B cell (primary cell): ENCODE measurements around the gene UBE2R2. TPM values are rescaled to one million over a fixed set of nuclear protein-coding genes. Genes with fewer than 3 reads are reported as not detected.

Source experiments
- ATAC-seq: fragments of 200-7000 bp; cut with Tn5 transposase; one replicate; pipeline ENCODE4 v1.10.0; 2021; ENCODE audit warnings: low read depth, mild to moderate bottlenecking, moderate number of reproducible peaks, moderate library complexity
- CTCF ChIA-PET: fragments of 350-600 bp; sonication (Branson Sonifier 250); formaldehyde crosslinking; loops from one replicate; lab custom pipeline; 2021; ENCODE audit warnings: antibody characterized with exemption, inconsistent platforms; lab: Charles Lee
- POLR2A ChIA-PET: fragments of 350-600 bp; sonication (Branson Sonifier 250); formaldehyde crosslinking; loops from one replicate; lab custom pipeline; 2021; ENCODE audit warnings: antibody characterized with exemption; lab: Charles Lee
- DNase-seq: peaks from one replicate; pipeline ENCODE4 v3.0.0; 2013
- H2AFZ ChIP-seq: 2 replicates; pipeline ENCODE4 v1.6.1; 2012; ENCODE audit warnings: mild to moderate bottlenecking, low read depth, low read length; ENCODE audit not compliant: insufficient read depth, poor library complexity, severe bottlenecking
- H3K27ac ChIP-seq, 2 donors: 1 replicate in 1 of 2; 2 replicates in 1 of 2; pipeline ENCODE4 v1.5.1; 2012 to 2013; ENCODE audit warnings: low read length in 2 of 2, mild to moderate bottlenecking in 2 of 2, moderate library complexity in 1 of 2
- H3K27me3 ChIP-seq, 4 experiments: fragments of 200-600 bp in 1 of 4; sonication (generic) in 1 of 4; replicated peaks in 1 of 4; 1 replicate in 2 of 4; 2 replicates in 2 of 4; pipeline versions ENCODE4 v1.6.1 to v1.7.0; 2013 to 2016; ENCODE audit warnings: low read length in 3 of 4, mild to moderate bottlenecking in 2 of 4, mixed read lengths in 1 of 4, moderate library complexity in 1 of 4; ENCODE audit not compliant: insufficient read depth in 4 of 4, control insufficient read depth in 3 of 4; ENCODE audit errors: control extremely low read depth in 1 of 4
- H3K36me3 ChIP-seq, 2 experiments: replicated peaks in 1 of 2; 1 replicate in 1 of 2; 2 replicates in 1 of 2; pipeline versions ENCODE4 v1.6.1 to v1.7.1; 2013; ENCODE audit warnings: low read length in 1 of 2; ENCODE audit not compliant: insufficient read depth in 2 of 2, control insufficient read depth in 1 of 2; ENCODE audit errors: control extremely low read depth in 1 of 2, extremely low read depth in 1 of 2
- H3K4me1 ChIP-seq, 2 donors: fragments of 200-600 bp in 1 of 2; sonication (generic) in 1 of 2; 1 replicate in 1 of 2; 2 replicates in 1 of 2; pipeline versions ENCODE4 v1.5.1 to v1.6.1; 2013 to 2017; ENCODE audit warnings: low read length in 2 of 2; ENCODE audit not compliant: control insufficient read depth in 2 of 2, insufficient read depth in 2 of 2
- H3K4me2 ChIP-seq: replicated peaks from 2 replicates; pipeline ENCODE3; 2012; ENCODE audit warnings: mild to moderate bottlenecking, low read depth, low read length; ENCODE audit not compliant: poor library complexity, severe bottlenecking
- H3K4me3 ChIP-seq, 5 experiments: fragments of 200-600 bp in 1 of 5; sonication (generic) in 1 of 5; 1 replicate in 3 of 5; 2 replicates in 2 of 5; pipeline versions ENCODE4 v1.5.1 to v1.7.0; 2011 to 2016; ENCODE audit warnings: low read length in 4 of 5, mild to moderate bottlenecking in 4 of 5, low read depth in 2 of 5, control low read depth in 1 of 5, moderate library complexity in 1 of 5; ENCODE audit not compliant: insufficient read depth in 1 of 5; ENCODE audit errors: control extremely low read depth in 1 of 5, extremely low read depth in 1 of 5
- H3K79me2 ChIP-seq: fragments of 200-600 bp; sonication (generic); one replicate; pipeline ENCODE4 v1.6.0; 2016; ENCODE audit warnings: low read length; ENCODE audit not compliant: control insufficient read depth, insufficient read depth
- H3K9ac ChIP-seq: fragments of 200-600 bp; sonication (generic); 2 replicates; pipeline ENCODE4 v1.6.1; 2017; ENCODE audit warnings: mild to moderate bottlenecking, low read length, moderate library complexity
- H3K9me3 ChIP-seq, 3 donors: one replicate each; pipeline versions ENCODE4 v1.6.1 to v1.7.1; 2013; ENCODE audit warnings: low read length in 2 of 3; ENCODE audit not compliant: control insufficient read depth in 2 of 3, insufficient read depth in 1 of 3; ENCODE audit errors: control extremely low read depth in 1 of 3
- H4K20me1 ChIP-seq: 2 replicates; pipeline ENCODE4 v1.6.0; 2012; ENCODE audit warnings: mild to moderate bottlenecking, low read length; ENCODE audit not compliant: insufficient read depth, control insufficient read depth, poor library complexity, severe bottlenecking
- H3K27ac Mint-ChIP-seq: one replicate; pipeline ENCODE4 v1.8.0; 2021; ENCODE audit warnings: mixed read lengths
- H3K27me3 Mint-ChIP-seq: one replicate; pipeline ENCODE4 v1.8.0; 2021; ENCODE audit warnings: mixed read lengths
- H3K4me1 Mint-ChIP-seq: one replicate; pipeline ENCODE4 v1.8.0; 2021; ENCODE audit warnings: mixed read lengths
- H3K4me3 Mint-ChIP-seq: one replicate; pipeline ENCODE4 v1.8.0; 2021; ENCODE audit warnings: mixed read lengths
- H3K9me3 Mint-ChIP-seq: one replicate; pipeline ENCODE4 v1.8.0; 2022; ENCODE audit warnings: mixed read lengths; ENCODE audit not compliant: insufficient read depth
- CTCF ChIP-seq: fragments of 200-600 bp; IDR thresholded peaks from one replicate; pipeline ENCODE4 v1.8.0; 2022; ENCODE audit warnings: antibody characterized with exemption, mild to moderate bottlenecking
- EZH2 ChIP-seq: IDR thresholded peaks from 2 replicates; pipeline ENCODE4 v1.6.1; 2012; ENCODE audit warnings: borderline replicate concordance, low read depth, mild to moderate bottlenecking, moderate library complexity, low read length; ENCODE audit not compliant: insufficient read depth, poor library complexity, severe bottlenecking
- WGBS: methylation state at CpG from one replicate; pipeline ENCODE4 v1.1.5; 2013; ENCODE audit warnings: missing lambda C conversion rate; ENCODE audit not compliant: insufficient coverage; 5-methylcytosine and 5-hydroxymethylcytosine counted together
- intact Hi-C: fragments of 100-400 bp; cut with micrococcal nuclease; formaldehyde crosslinking; loops from one replicate; pipeline ENCODE4 v1.10.0; 2022
- polyA plus RNA-seq: library from polyadenylated mRNA; depleted of rRNA; stranded (reverse); fragments of >200 nt; gene quantifications from 2 replicates; pipeline ENCODE4 v1.2.3, GENCODE V29; 2012
- total RNA-seq, 2 donors: library from RNA; stranded (reverse); fragments of 120-200 nt in 1 of 2; gene quantifications; 1 replicate in 1 of 2; 2 replicates in 1 of 2; pipeline versions ENCODE4 v1.2.3 to v1.2.4, GENCODE V29; 2013 to 2022

The UBE2R2 gene
- total and polyA plus RNA-seq, 2 donors (not counting 1 experiment from before 2014, with no cell fraction given) = 18.9 to 48.8 TPM

- H3K4me1 Mint-ChIP-seq = no peaks in the 10 kb centered on the region
- TF ChIP-seq EZH2 (no peak), CTCF (peak; percentile 18)
- ChIA-PET POLR2A (no interaction called here), CTCF (interaction anchor here (1.0 to 2.4 kb wide), 9 partner anchors 10 to 454 kb away, joined by 3 to 14 read pairs (median 4); no protein-coding TSS in a partner anchor)
- 88% methylated on average over 16 of the region's 17 CpGs for WGBS
- intact Hi-C loops = loop anchor here (5.0 to 10.0 kb wide), 2 partner anchors 108 to 450 kb away; partner anchors contain the start of genes MYORG and UBE2R2
- Histone ChIP-seq H3K4me1 (no peaks in the 10 kb centered on the region), H3K27ac (no peak overlapping the region), H3K36me3 (peaks cover 0 to 72% of the 10 kb centered on the region in 2 experiments), H3K4me3 (no peak overlapping the region), H2AFZ (no peak overlapping the region), H3K9me3 (no peaks in the 10 kb centered on the region), H3K9ac (no peak overlapping the region), H4K20me1 (no peaks in the 10 kb centered on the region), H3K79me2 (no peaks in the 10 kb centered on the region), H3K27me3 (no peaks in the 10 kb centered on the region), H3K4me2 (no peak overlapping the region)
- no peaks in the 10 kb centered on the region for H3K27me3 Mint-ChIP-seq
- H3K9me3 Mint-ChIP-seq = no peaks in the 10 kb centered on the region
- ATAC-seq = no peak
- H3K27ac Mint-ChIP-seq = no peak overlapping the region
- DNase-seq = peak; percentile 35
- H3K4me3 Mint-ChIP-seq = no peak overlapping the region
These were observed 108.2 kb downstream of the UBE2R2 start for GRCh38 chr9:33924978-33925797.
